Chondrocyte (in vitro differentiated cells): Measurements from ENCODE around the gene UBE2R2. TPM values are rescaled to one million over a fixed set of nuclear protein-coding genes. Genes with fewer than 3 reads are reported as not detected.
"Not testable (repeated sequence)": the region's sequence is repeated elsewhere in the genome, so short reads cannot be mapped to it uniquely, and the experiment has no call there.

Source experiments
- DNase-seq: peaks from one replicate; pipeline ENCODE4 v3.0.0; 2021; ENCODE audit warnings: mixed read lengths, low spot score
- H3K27ac Mint-ChIP-seq: one replicate; pipeline ENCODE4 v1.8.0; 2021; ENCODE audit warnings: mild to moderate bottlenecking, moderate library complexity, mixed read lengths; ENCODE audit not compliant: unreplicated experiment
- H3K27me3 Mint-ChIP-seq: 2 replicates; pipeline ENCODE4 v1.8.0; 2021; ENCODE audit warnings: low read depth, mixed read lengths
- H3K36me3 Mint-ChIP-seq: 2 replicates; pipeline ENCODE4 v1.8.0; 2021; ENCODE audit warnings: low read depth, mixed read lengths
- H3K4me1 Mint-ChIP-seq: 2 replicates; pipeline ENCODE4 v1.8.0; 2021; ENCODE audit warnings: low read depth, mild to moderate bottlenecking, mixed read lengths
- H3K4me3 Mint-ChIP-seq: one replicate; pipeline ENCODE4 v1.8.0; 2021; ENCODE audit warnings: mild to moderate bottlenecking, moderate library complexity, mixed read lengths; ENCODE audit not compliant: unreplicated experiment
- H3K9me3 Mint-ChIP-seq: 2 replicates; pipeline ENCODE4 v1.8.0; 2021; ENCODE audit warnings: low read depth, mixed read lengths
- CTCF ChIP-seq: fragments of 200-600 bp; sonication (generic); IDR thresholded peaks from 2 replicates; pipeline ENCODE4 v1.5.0; 2021; ENCODE audit warnings: antibody characterized with exemption, mild to moderate bottlenecking, moderate library complexity
- total RNA-seq: library from RNA; stranded (reverse); gene quantifications from 3 replicates; pipeline ENCODE4 v1.2.1, GENCODE V29; 2021

The UBE2R2 gene
- total RNA-seq, 1 donor from 2014 or later: 48.8 TPM

DNA sequence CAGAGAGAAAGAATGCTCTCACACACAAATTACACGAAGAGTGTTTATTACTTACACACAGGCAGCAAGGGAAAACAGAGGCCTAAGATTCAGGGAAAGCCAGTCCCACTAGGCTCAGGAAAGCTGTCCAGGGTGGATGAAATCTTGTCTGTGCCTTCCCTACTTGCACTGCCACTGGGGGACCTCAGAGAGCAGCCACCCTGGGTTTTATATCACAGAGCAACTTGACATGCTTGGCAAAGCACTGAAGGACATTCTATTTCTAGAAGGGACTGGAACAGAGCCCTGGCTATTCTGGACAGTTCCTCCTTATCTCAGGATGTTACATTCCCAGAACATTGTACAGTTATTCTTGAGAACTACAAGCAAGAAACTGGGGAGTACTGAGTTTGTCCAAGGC is 29.1 kb upstream of the UBE2R2 start:
- Mint-ChIP-seq H3K27me3 (peaks cover 10% of the 10 kb centered on the region), H3K4me3 (no peak overlapping the region)
- no peak for DNase-seq

DNA sequence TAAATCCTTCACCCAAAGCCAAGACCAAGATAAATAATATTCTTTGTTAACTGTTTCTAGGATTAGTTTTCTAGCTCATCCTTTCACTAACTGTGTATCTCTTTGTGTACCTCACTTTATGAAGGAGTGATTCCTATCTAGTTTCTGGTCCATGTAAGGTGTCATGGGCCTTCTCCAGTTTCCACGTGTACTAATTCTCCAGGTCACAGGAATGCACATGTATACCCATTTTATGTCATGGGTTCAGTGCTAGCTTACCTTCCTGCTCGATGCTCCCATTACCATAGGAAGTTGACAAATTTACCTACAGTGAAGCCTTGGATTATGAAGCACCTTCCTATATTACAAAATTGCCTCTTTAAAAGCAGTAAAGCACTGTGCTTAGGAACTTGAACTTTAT is 27.5 kb upstream of the UBE2R2 start:
- H3K27ac Mint-ChIP-seq, H3K4me3 Mint-ChIP-seq, H3K4me1 Mint-ChIP-seq, H3K9me3 Mint-ChIP-seq, DNase-seq, H3K36me3 Mint-ChIP-seq: not testable (repeated sequence)
- H3K27me3 Mint-ChIP-seq: peaks cover 10% of the 10 kb centered on the region

More for the DNA sequence above, 29.1 kb upstream of the UBE2R2 start:
- Mint-ChIP-seq H3K36me3 (no peaks in the 10 kb centered on the region), H3K27ac (no peak overlapping the region), H3K4me1 (peaks cover 7% of the 10 kb centered on the region), H3K9me3 (peaks cover 5% of the 10 kb centered on the region)
- TF ChIP-seq CTCF: no peak

DNA sequence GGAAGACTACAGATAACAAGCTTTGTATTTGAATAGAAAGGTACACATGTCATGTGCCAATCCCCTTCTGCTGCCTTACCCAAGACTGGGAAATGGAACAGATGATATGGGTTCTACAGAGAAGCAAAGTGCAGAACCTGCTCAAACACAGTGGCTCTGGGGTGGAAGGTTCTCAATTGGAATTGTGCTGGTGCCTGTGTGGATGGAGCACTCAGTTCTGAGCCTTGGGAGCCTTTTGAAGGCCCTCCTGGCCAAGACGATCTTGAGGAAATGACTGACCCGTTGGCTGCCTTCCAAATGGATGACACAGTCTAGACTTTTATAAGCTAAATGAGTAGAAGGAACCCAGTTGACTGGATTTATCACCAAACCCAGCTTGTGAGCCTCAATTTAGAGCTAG is 25.8 kb upstream of the UBE2R2 start:
- Mint-ChIP-seq H3K9me3 (no peaks in the 10 kb centered on the region), H3K4me1 (peaks cover 3% of the 10 kb centered on the region), H3K36me3 (no peaks in the 10 kb centered on the region), H3K27ac (no peak overlapping the region), H3K27me3 (peaks cover 9% of the 10 kb centered on the region), H3K4me3 (no peak overlapping the region)
- no peak for DNase-seq
- no peak for TF ChIP-seq CTCF

GRCh38 chr9:33793496-33793895 is 23.5 kb upstream of the UBE2R2 start:
- not testable (repeated sequence) for H3K9me3 Mint-ChIP-seq, DNase-seq, H3K27ac Mint-ChIP-seq, H3K36me3 Mint-ChIP-seq, H3K4me3 Mint-ChIP-seq, H3K4me1 Mint-ChIP-seq
- H3K27me3 Mint-ChIP-seq: peaks cover 14% of the 10 kb centered on the region

- TF ChIP-seq CTCF: no peak
- H3K27me3 Mint-ChIP-seq: peaks cover 21% of the 10 kb centered on the region
- no peak overlapping the region for H3K27ac Mint-ChIP-seq
- H3K4me3 Mint-ChIP-seq: no peak overlapping the region
- peaks cover 3% of the 10 kb centered on the region for H3K4me1 Mint-ChIP-seq
- H3K9me3 Mint-ChIP-seq: no peaks in the 10 kb centered on the region
- DNase-seq: no peak
- no peaks in the 10 kb centered on the region for H3K36me3 Mint-ChIP-seq
Measured at GRCh38 chr9:33794560-33794959, 22.4 kb upstream of the UBE2R2 start.

- H3K36me3 Mint-ChIP-seq: no peaks in the 10 kb centered on the region
- no peaks in the 10 kb centered on the region for H3K9me3 Mint-ChIP-seq
- DNase-seq: no peak
- H3K27me3 Mint-ChIP-seq: peaks cover 25% of the 10 kb centered on the region
- TF ChIP-seq CTCF: no peak
- no peak within 1 kb of the TSS for H3K4me3 Mint-ChIP-seq
- peaks cover 3% of the 10 kb centered on the region for H3K4me1 Mint-ChIP-seq
- H3K27ac Mint-ChIP-seq: no peak within 1 kb of the TSS
Measured at GRCh38 chr9:33795281-33795680, 21.7 kb upstream of the UBE2R2 start, which contains the start of gene PRSS3. Gene PRSS3 (plus strand): TSS chr9:33795561. CDS start chr9:33795574, 13 bp downstream.
